NCI-H2029 (cell line): Measurements from ENCODE around the gene TOGARAM1.

ENCODE experiments used
- DNase-seq: peaks from one replicate; lab custom pipeline; 2025; lab: John Stamatoyannopoulos, UW

TOGARAM1 gene

GRCh38 chr14:44962334-44963043 is 499 bp downstream of the TOGARAM1 start:
- DNase-seq, result peak; percentile 75

- no peak for DNase-seq
Measured at GRCh38 chr14:44963044-44963528, 1.1 kb downstream of the TOGARAM1 start.

- no peak for DNase-seq
Measured at GRCh38 chr14:44963775-44964380, 1.9 kb downstream of the TOGARAM1 start.

GRCh38 chr14:44966601-44967336 is 4.8 kb downstream of the TOGARAM1 start:
- DNase-seq, result no peak

GRCh38 chr14:44968714-44969113 is 6.7 kb downstream of the TOGARAM1 start:
- DNase-seq, result no peak

GRCh38 chr14:44970907-44971306 is 8.9 kb downstream of the TOGARAM1 start:
- no peak for DNase-seq

- no peak for DNase-seq
Measured at GRCh38 chr14:44971459-44971858, 9.5 kb downstream of the TOGARAM1 start.

GRCh38 chr14:44979273-44979672 is 17.3 kb downstream of the TOGARAM1 start:
- no peak for DNase-seq

- peak; percentile 43 for DNase-seq
Measured at GRCh38 chr14:44979740-44980356, 17.9 kb downstream of the TOGARAM1 start.

GRCh38 chr14:44981198-44981597 is 19.2 kb downstream of the TOGARAM1 start:
- no peak for DNase-seq

GRCh38 chr14:44982594-44982993 is 20.6 kb downstream of the TOGARAM1 start:
- no peak for DNase-seq

GRCh38 chr14:44988694-44989093 is 26.7 kb downstream of the TOGARAM1 start:
- no peak for DNase-seq

GRCh38 chr14:44989497-44990440 is 27.8 kb downstream of the TOGARAM1 start:
- no peak for DNase-seq

- DNase-seq, result no peak
Measured at GRCh38 chr14:44990533-44990932, 28.5 kb downstream of the TOGARAM1 start.

GRCh38 chr14:44995196-44995595 is 33.2 kb downstream of the TOGARAM1 start:
- DNase-seq, result no peak

- no peak for DNase-seq
Measured at GRCh38 chr14:44995770-44996294, 33.8 kb downstream of the TOGARAM1 start.

- DNase-seq, result no peak
Measured at GRCh38 chr14:45003924-45004323, 41.9 kb downstream of the TOGARAM1 start.

GRCh38 chr14:45015133-45015532 is 53.1 kb downstream of the TOGARAM1 start:
- no peak for DNase-seq

- DNase-seq, result no peak
Measured at GRCh38 chr14:45028107-45028626, 66.2 kb downstream of the TOGARAM1 start.

- no peak for DNase-seq
Measured at GRCh38 chr14:45034730-45035129, 72.7 kb downstream of the TOGARAM1 start.

GRCh38 chr14:45038256-45038655 is 76.3 kb downstream of the TOGARAM1 start:
- no peak for DNase-seq
